Central memory CD8-positive, alpha-beta T cell (primary cell): ENCODE measurements around the gene CXCL10.
"Not testable (repeated sequence)": the region's sequence is repeated elsewhere in the genome, so short reads cannot be mapped to it uniquely, and the experiment has no call there.

ENCODE experiments used
- ATAC-seq: fragments of 150-1000 bp; cut with Tn5 transposase; replicated peaks from 2 replicates; pipeline ENCODE4 v1.10.0; 2022; ENCODE audit warnings: mild to moderate bottlenecking, moderate FRiP score, moderate number of reproducible peaks; ENCODE audit not compliant: poor library complexity, severe bottlenecking; ENCODE audit errors: extremely low read depth
- DNase-seq, 2 donors: peaks; one replicate each; pipeline ENCODE4 v3.0.0; 2021; ENCODE audit warnings: low spot score in 2 of 2
- H3K27ac Mint-ChIP-seq: one replicate; pipeline ENCODE4 v1.8.0; 2022; ENCODE audit warnings: low read depth, mild to moderate bottlenecking, moderate library complexity, mixed read lengths
- H3K27me3 Mint-ChIP-seq: one replicate; pipeline ENCODE4 v1.8.0; 2022; ENCODE audit warnings: mixed read lengths
- H3K36me3 Mint-ChIP-seq: one replicate; pipeline ENCODE4 v1.8.0; 2022; ENCODE audit warnings: mild to moderate bottlenecking, moderate library complexity, mixed read lengths; ENCODE audit not compliant: insufficient read depth
- H3K4me1 Mint-ChIP-seq: one replicate; pipeline ENCODE4 v1.8.0; 2022; ENCODE audit warnings: mixed read lengths
- H3K4me3 Mint-ChIP-seq: one replicate; pipeline ENCODE4 v1.8.0; 2022; ENCODE audit warnings: mild to moderate bottlenecking, moderate library complexity, mixed read lengths
- H3K9me3 Mint-ChIP-seq: one replicate; pipeline ENCODE4 v1.8.0; 2022; ENCODE audit warnings: mixed read lengths

CXCL10 gene

GRCh38 chr4:76050560-76051050, 27.3 kb upstream of the CXCL10 start:
- H3K36me3 Mint-ChIP-seq, H3K4me1 Mint-ChIP-seq, DNase-seq, H3K27me3 Mint-ChIP-seq, H3K9me3 Mint-ChIP-seq, H3K27ac Mint-ChIP-seq, H3K4me3 Mint-ChIP-seq, ATAC-seq: not testable (repeated sequence)

DNA sequence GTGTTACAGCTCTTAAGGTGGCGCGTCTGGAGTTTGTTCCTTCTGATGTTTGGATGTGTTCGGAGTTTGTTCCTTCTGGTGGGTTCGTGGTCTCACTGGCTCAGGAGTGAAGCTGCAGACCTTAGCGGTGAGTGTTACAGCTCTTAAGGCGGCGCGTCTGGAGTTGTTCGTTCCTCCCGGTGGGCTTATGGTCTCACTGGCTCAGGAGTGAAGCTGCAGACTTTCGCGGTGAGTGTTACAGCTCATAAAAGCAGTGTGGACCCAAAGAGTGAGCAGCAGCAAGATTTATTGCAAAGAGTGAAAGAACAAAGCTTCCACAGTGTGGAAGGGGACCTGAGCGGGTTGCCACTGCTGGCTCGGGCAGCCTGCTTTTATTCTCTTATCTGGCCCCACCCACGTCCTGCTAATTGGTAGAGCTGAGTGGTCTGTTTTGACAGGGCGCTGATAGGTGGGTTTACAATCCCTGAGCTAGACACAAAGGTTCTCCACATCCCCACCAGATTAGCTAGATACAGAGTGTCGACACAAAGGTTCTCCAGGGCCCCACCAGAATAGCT, 26.6 kb upstream of the CXCL10 start:
- not testable (repeated sequence) for DNase-seq, H3K27me3 Mint-ChIP-seq, H3K4me3 Mint-ChIP-seq, H3K36me3 Mint-ChIP-seq, ATAC-seq, H3K27ac Mint-ChIP-seq, H3K4me1 Mint-ChIP-seq, H3K9me3 Mint-ChIP-seq

- DNase-seq = not testable (repeated sequence)
Observed at GRCh38 chr4:76044686-76045085, 21.4 kb upstream of the CXCL10 start.

DNA sequence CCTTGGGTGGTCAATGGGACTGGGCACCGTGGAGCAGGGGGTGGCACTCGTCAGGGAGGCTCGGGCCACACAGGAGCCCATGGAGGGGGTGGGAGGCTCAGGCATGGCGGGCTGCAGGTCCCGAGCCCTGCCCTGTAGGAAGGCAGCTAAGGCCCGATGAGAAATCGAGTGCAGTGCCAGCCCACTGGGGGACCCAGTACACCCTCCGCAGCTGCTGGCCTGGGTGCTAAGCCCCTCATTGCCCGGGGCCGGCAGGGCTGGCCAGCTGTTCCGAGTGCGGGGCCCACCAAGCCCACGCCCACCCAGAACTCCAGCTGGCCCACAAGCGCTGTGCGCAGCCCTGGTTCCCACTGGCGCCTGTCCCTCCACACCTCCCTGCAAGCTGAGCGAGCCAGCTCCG, 20.0 kb upstream of the CXCL10 start:
- DNase-seq, H3K27ac Mint-ChIP-seq, H3K9me3 Mint-ChIP-seq, H3K4me3 Mint-ChIP-seq, ATAC-seq, H3K36me3 Mint-ChIP-seq, H3K4me1 Mint-ChIP-seq, H3K27me3 Mint-ChIP-seq: not testable (repeated sequence)

More at GRCh38 chr4:76044686-76045085, 21.4 kb upstream of the CXCL10 start:
- H3K36me3 Mint-ChIP-seq, H3K9me3 Mint-ChIP-seq, ATAC-seq, H3K4me3 Mint-ChIP-seq, H3K4me1 Mint-ChIP-seq, H3K27ac Mint-ChIP-seq, H3K27me3 Mint-ChIP-seq: not testable (repeated sequence)

DNA sequence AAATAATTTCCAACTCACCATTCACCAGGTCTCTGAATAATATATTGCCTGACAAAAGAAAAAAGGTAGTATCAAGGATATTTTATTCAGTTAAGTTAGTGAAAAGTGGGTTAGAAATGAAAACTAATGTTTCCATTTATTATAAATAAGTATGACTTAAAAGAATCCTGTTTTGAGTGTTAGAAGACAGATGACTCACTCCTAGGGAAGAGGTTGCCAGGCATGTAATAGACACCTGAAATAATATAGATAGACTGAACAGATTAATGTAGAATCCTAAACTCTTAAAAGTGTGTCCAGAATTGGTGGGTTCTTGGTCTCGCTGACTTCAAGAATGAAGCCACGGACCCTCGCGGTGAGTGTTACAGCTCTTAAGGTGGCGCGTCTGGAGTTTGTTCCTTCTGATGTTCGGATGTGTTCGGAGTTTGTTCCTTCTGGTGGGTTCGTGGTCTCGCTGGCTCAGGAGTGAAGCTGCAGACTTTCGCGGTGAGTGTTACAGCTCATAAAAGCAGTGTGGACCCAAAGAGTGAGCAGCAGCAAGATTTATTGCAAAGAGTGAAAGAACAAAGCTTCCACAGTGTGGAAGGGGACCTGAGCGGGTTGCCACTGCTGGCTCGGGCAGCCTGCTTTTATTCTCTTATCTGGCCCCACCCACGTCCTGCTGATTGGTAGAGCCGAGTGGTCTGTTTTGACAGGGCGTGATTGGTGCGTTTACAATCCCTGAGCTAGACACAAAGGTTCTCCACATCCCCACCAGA, 19.1 kb upstream of the CXCL10 start:
- not testable (repeated sequence) for H3K36me3 Mint-ChIP-seq, H3K27ac Mint-ChIP-seq, H3K4me1 Mint-ChIP-seq, H3K9me3 Mint-ChIP-seq, DNase-seq, H3K27me3 Mint-ChIP-seq, ATAC-seq
- H3K4me3 Mint-ChIP-seq = peak overlapping the region; percentile 76

- DNase-seq = no peak
- no peaks in the 10 kb centered on the region for H3K4me1 Mint-ChIP-seq
- H3K9me3 Mint-ChIP-seq = no peaks in the 10 kb centered on the region
- no peak overlapping the region for H3K27ac Mint-ChIP-seq
- H3K36me3 Mint-ChIP-seq = no peaks in the 10 kb centered on the region
- no peaks in the 10 kb centered on the region for H3K27me3 Mint-ChIP-seq
- ATAC-seq = no peak
- no peak overlapping the region for H3K4me3 Mint-ChIP-seq
Observed at GRCh38 chr4:76036855-76037254, 13.6 kb upstream of the CXCL10 start.

DNA sequence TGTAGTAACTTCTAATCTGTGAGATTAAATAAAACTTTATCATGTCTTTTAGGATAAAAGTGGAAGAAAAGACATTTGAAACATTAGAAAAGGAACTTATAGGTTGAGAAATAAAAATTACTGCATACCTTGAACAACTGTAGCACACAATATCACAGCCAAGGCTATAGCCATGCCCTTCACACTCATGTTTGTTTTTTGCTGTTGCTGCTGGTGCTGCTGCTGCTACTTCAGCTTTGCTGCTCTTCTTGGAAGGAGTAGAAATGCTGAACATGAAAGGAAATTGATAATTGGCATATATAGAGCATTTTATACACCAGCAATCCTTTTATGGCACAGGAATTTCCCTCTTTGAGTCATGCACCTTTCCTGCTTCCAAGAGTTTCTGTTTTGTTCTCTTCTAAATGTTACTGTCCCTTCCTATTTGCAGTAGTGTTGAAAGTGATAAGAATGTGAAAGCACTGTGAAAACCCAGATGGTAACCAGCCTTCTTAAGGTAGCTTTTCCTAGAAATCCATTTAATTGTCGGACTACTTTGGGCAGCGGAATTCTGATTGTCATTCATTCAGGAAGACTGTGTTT, 12.6 kb upstream of the CXCL10 start, which contains the start of gene CXCL11:
TSS of gene CXCL11 (minus strand) at position 272 of the 582 bp plus-strand sequence. CDS start at position 189, 83 bp downstream.
- no peaks in the 10 kb centered on the region for H3K9me3 Mint-ChIP-seq
- DNase-seq = no peak
- H3K4me1 Mint-ChIP-seq = no peaks in the 10 kb centered on the region
- peaks cover under 1% of the 10 kb centered on the region for H3K27me3 Mint-ChIP-seq
- no peak within 1 kb of the TSS for H3K4me3 Mint-ChIP-seq
- no peak within 1 kb of the TSS for H3K27ac Mint-ChIP-seq
- ATAC-seq = no peak
- H3K36me3 Mint-ChIP-seq = no peaks in the 10 kb centered on the region

DNA sequence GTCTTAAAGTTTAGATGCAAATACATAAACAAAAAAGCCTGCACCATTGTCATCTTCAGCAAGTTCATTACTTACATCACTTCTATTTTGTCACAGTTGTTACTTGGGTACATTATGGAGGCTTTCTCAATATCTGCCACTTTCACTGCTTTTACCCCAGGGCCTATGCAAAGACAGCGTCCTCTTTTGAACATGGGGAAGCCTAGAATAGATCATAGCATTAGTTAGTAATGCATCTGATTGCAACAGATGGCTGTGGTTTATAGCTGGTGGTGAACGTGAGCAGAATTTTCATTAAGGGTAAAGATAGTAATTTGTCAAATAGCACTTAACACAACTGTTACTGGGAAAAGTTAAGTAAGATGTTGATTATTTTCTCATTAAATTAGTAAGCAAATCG, 11.8 kb upstream of the CXCL10 start:
- no peaks in the 10 kb centered on the region for H3K4me1 Mint-ChIP-seq

DNA sequence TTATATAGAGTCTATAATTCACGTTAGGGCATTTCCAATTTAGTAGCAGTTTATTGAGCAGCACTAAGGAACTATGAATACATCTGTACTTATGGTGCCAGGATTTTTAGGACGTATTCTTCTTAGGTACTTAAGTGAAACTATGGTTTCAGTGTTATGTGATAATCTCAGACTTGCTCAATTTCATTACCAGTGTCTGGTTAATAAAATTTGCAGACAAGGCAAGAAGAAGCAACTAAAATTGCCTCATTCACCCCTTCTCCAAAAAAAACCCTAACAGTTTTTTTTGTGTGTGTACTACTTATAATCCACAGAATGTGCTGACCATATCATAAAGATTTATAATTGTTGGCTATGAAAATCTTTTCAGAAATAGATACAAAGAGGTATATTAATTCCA, 6.0 kb upstream of the CXCL10 start:
- H3K9me3 Mint-ChIP-seq = no peaks in the 10 kb centered on the region
- peaks cover 25% of the 10 kb centered on the region for H3K27me3 Mint-ChIP-seq
- DNase-seq = no peak
- H3K27ac Mint-ChIP-seq = no peak overlapping the region
- H3K4me1 Mint-ChIP-seq = peaks cover 7% of the 10 kb centered on the region
- no peak for ATAC-seq
- H3K36me3 Mint-ChIP-seq = no peaks in the 10 kb centered on the region
- H3K4me3 Mint-ChIP-seq = no peak overlapping the region

More for the DNA sequence above, 11.8 kb upstream of the CXCL10 start:
- no peaks in the 10 kb centered on the region for H3K9me3 Mint-ChIP-seq
- no peak overlapping the region for H3K27ac Mint-ChIP-seq
- H3K36me3 Mint-ChIP-seq = no peaks in the 10 kb centered on the region
- H3K4me3 Mint-ChIP-seq = no peak overlapping the region
- H3K27me3 Mint-ChIP-seq = peaks cover 8% of the 10 kb centered on the region
- DNase-seq = no peak
- no peak for ATAC-seq

DNA sequence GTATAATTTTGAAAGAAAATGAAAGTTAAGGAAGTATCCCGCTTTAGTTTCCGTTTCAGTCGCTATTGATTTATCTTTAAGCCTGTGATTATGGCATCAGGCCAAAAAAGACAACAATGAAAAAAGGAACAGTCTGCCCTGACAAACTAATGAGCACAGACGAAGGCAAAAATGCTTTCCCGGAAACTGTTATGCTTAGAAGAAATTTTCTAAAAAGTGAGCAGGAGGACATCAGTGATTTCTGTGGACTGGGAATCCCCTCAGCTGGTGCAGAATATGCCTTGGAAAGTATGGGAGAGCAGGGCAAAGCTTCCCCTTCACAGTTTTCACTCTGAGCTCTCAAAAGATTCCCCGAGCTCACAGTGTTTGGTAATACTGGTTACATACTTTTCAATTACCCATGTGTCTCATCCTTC, 5.1 kb upstream of the CXCL10 start:
- Mint-ChIP-seq H3K4me1 (peaks cover 12% of the 10 kb centered on the region), H3K27ac (no peak overlapping the region), H3K36me3 (no peaks in the 10 kb centered on the region), H3K4me3 (no peak overlapping the region), H3K9me3 (no peaks in the 10 kb centered on the region), H3K27me3 (peaks cover 31% of the 10 kb centered on the region)
- ATAC-seq (no peak), DNase-seq (no peak)

DNA sequence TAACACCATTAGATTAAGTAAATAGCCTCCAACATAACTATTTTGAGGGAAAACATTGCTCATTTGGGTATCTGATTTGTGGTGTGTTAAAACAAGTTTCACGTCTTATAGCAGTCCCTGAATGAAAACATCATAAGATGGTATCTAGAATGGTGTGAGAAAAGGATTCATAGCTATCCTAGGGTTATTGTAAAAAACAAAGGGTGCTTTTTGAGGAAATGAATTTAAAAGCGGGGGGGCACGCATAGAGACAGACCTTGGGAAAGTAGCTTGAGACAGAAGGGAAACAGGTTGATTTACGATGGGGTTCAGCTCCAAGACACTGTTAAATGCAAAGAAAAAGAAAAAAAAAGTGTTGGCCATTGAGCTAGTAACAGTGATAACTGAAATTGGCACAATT, 768 bp upstream of the CXCL10 start:
- Mint-ChIP-seq H3K27ac (no peak overlapping the region), H3K9me3 (no peaks in the 10 kb centered on the region), H3K4me3 (no peak overlapping the region)

DNA sequence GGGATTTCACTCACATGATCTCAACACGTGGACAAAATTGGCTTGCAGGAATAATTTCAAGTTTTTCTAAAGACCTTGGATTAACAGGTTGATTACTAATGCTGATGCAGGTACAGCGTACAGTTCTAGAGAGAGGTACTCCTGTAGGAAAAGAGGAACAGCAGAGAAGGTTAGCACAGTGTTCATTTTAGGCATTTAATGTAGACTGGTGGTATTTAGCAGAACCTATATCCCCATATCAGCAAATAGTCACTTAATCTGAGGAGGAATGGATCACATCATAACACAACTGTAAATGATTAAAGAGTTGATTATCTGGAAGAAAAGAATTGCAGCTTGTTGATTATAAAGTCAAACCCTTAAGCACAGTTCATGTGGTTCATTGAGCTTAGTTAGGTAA, 620 bp downstream of the CXCL10 start:
- ATAC-seq = no peak
- H3K4me1 Mint-ChIP-seq = peaks cover 6% of the 10 kb centered on the region
- no peaks in the 10 kb centered on the region for H3K9me3 Mint-ChIP-seq
- H3K4me3 Mint-ChIP-seq = no peak overlapping the region
- no peak for DNase-seq
- H3K27me3 Mint-ChIP-seq = peaks cover 12% of the 10 kb centered on the region
- H3K27ac Mint-ChIP-seq = no peak overlapping the region
- H3K36me3 Mint-ChIP-seq = no peaks in the 10 kb centered on the region

More for the DNA sequence above, 768 bp upstream of the CXCL10 start:
- DNase-seq (no peak), ATAC-seq (no peak)
- Mint-ChIP-seq H3K4me1 (peaks cover 12% of the 10 kb centered on the region), H3K36me3 (no peaks in the 10 kb centered on the region), H3K27me3 (peaks cover 19% of the 10 kb centered on the region)

- ATAC-seq = no peak
Observed at GRCh38 chr4:76022031-76022430, 1.3 kb downstream of the CXCL10 start.

More at GRCh38 chr4:76022031-76022430, 1.3 kb downstream of the CXCL10 start:
- Mint-ChIP-seq H3K27me3 (peaks cover 12% of the 10 kb centered on the region), H3K27ac (no peak overlapping the region), H3K4me1 (peaks cover 6% of the 10 kb centered on the region), H3K36me3 (no peaks in the 10 kb centered on the region), H3K9me3 (no peaks in the 10 kb centered on the region), H3K4me3 (no peak overlapping the region)
- DNase-seq = no peak
